K562 (cell line): ENCODE results near the gene MARS1. TPM values are rescaled to one million over a fixed set of nuclear protein-coding genes. Genes with fewer than 3 reads are reported as not detected.

Source experiments
- CBX2 ChIP-seq: fragments of 200-600 bp; sonication (generic); IDR thresholded peaks from one replicate; pipeline ENCODE4 v1.6.1; 2012; ENCODE audit warnings: mild to moderate bottlenecking, low read length, inconsistent platforms; ENCODE audit not compliant: insufficient read depth, poor library complexity, severe bottlenecking
- HMGXB4 ChIP-seq: sonication (generic); formaldehyde crosslinking; IDR thresholded peaks from 2 replicates; pipeline ENCODE4 v1.8.1; 2023; ENCODE audit warnings: mild to moderate bottlenecking, missing genetic modification reagents
- PHF8 ChIP-seq: fragments of 200-600 bp; sonication (generic); IDR thresholded peaks from 2 replicates; pipeline ENCODE4 v1.6.1; 2012; ENCODE audit warnings: mixed run types, mild to moderate bottlenecking, inconsistent platforms, low read length, moderate library complexity, borderline replicate concordance
- POU5F1 ChIP-seq: fragments of 150-350 bp; IDR thresholded peaks from 2 replicates; pipeline ENCODE4 v1.6.1; 2014; ENCODE audit warnings: borderline replicate concordance, low read length, low read depth, mild to moderate bottlenecking; ENCODE audit not compliant: partially characterized antibody
- REST ChIP-seq, 2 experiments: fragments of 450-650 bp; formaldehyde crosslinking in 1 of 2; IDR thresholded peaks; 2 replicates each; pipeline versions ENCODE4 v1.4.0 to v1.6.1; 2014 to 2020; ENCODE audit warnings: mild to moderate bottlenecking in 2 of 2, borderline replicate concordance in 1 of 2, low read depth in 1 of 2
- SIN3A ChIP-seq, 2 experiments: fragments of 150-350 bp in 1 of 2; IDR thresholded peaks; 2 replicates each; pipeline ENCODE4 v1.6.1; 2011 to 2016; ENCODE audit warnings: borderline replicate concordance in 2 of 2, low read depth in 2 of 2, low read length in 2 of 2, mild to moderate bottlenecking in 2 of 2, moderate library complexity in 2 of 2; ENCODE audit not compliant: control insufficient read depth in 1 of 2
- SMARCE1 ChIP-seq: fragments of 450-650 bp; IDR thresholded peaks from 2 replicates; pipeline ENCODE4 v1.7.1; 2016; ENCODE audit warnings: mild to moderate bottlenecking
- XRCC5 ChIP-seq: fragments of 200-400 bp; formaldehyde crosslinking; IDR thresholded peaks from 2 replicates; pipeline ENCODE4 v1.6.1; 2017; ENCODE audit warnings: low read depth, mild to moderate bottlenecking, low read length
- ZNF592 ChIP-seq: fragments of 450-650 bp; IDR thresholded peaks from 2 replicates; pipeline ENCODE4 v1.6.1; 2017; ENCODE audit warnings: antibody characterized with exemption, mild to moderate bottlenecking
- ZNF79 ChIP-seq: fragments of 250-450 bp; sonication (Bioruptor Pico); IDR thresholded peaks from 2 replicates; pipeline ENCODE4 v1.4.0; 2020; ENCODE audit warnings: low read depth, mild to moderate bottlenecking, moderate library complexity
- polyA plus RNA-seq, 8 experiments: library from polyadenylated mRNA; depleted of rRNA in 4 of 8; stranded (reverse) in 5 of 8; unstranded in 3 of 8; fragments of >200 nt; fragmentation: Nextera tagmentation in 2 of 8; fragmentation: Illumina TruSeq in 1 of 8; extraction: Ambion mirVana in 2 of 8; extraction: Trizol in 1 of 8; gene quantifications; 2 replicates each; pipeline versions ENCODE4 v1.2.1 to v1.2.3, GENCODE V29; 2011 to 2014; ENCODE audit warnings: inconsistent platforms in 1 of 8, missing spikeins in 1 of 8
- total RNA-seq, 7 experiments: library from RNA; depleted of rRNA in 6 of 7; stranded (reverse); fragments of >200 nt in 6 of 7; fragmentation: Illumina TruSeq in 2 of 7; extraction: Trizol in 2 of 7; gene quantifications; 2 replicates each; pipeline versions ENCODE4 v1.2.1 to v1.2.3, GENCODE V29; 2011 to 2021; ENCODE audit warnings: low replicate concordance in 1 of 7

Gene MARS1
- total and polyA plus RNA-seq, 9 of the 15 experiments (the other 6 are each of a cell fraction or from before 2014, with no cell fraction given): 117 to 382 (median 220) TPM

- no peak for TF ChIP-seq REST (IDR thresholded peaks at IDR 0.05; ENCODE audit: borderline replicate concordance)
- TF ChIP-seq REST (CRISPR knock-in tag; IDR thresholded peaks at IDR 0.05; ENCODE audit: low read depth): 0 out of 2 replicates have a peak, but pooled peaks have one; percentile 20
- TF ChIP-seq ZNF592: 0 out of 2 replicates have a peak, but pooled peaks have one; percentile 53
- peak; percentile 82; the same call in 1 of the 2 replicates for TF ChIP-seq XRCC5
- peak; percentile 59; the same call in 1 of the 2 replicates for TF ChIP-seq HMGXB4 (CRISPR knock-in tag)
- no peak for TF ChIP-seq ZNF79 (CRISPR knock-in tag)
- TF ChIP-seq PHF8: peak; percentile 93; the same call in 1 of the 2 replicates
- peak in 1 of 2 experiments; percentile 93; a peak in 3 of 4 replicates for TF ChIP-seq SIN3A (IDR thresholded peaks at IDR 0.05; ENCODE audit: borderline replicate concordance in 2 of 2, control insufficient read depth in 1 of 2, low read depth in 2 of 2, low read length in 2 of 2)
- peak; percentile 48; the same call in 1 of the 2 replicates for TF ChIP-seq SMARCE1
- TF ChIP-seq CBX2: no peak
- peak; percentile 73 for TF ChIP-seq POU5F1
Observed at GRCh38 chr12:57487597-57488401, at the start of gene MARS1 (continued).
